Fibroblast of skin of back (primary cell): Measurements from ENCODE around the gene CPAMD8. TPM values are rescaled to one million over a fixed set of nuclear protein-coding genes. Genes with fewer than 3 reads are reported as not detected.
A peak's percentile ranks its signal among the peaks of the same experiment; 100 is the strongest.

Source experiments
- DNase-seq: peaks from one replicate; pipeline ENCODE4 v3.0.0-alpha.2; 2013
- polyA plus RNA-seq, 2 experiments: library from polyadenylated mRNA; unstranded; fragments of 120-200 nt; gene quantifications; one replicate each; pipeline ENCODE4 v1.2.1, GENCODE V29; 2013; ENCODE audit not compliant: insufficient read length in 2 of 2

CPAMD8 gene
- polyA plus RNA-seq (2013, experiment 1 of 2; ENCODE audit: insufficient read length): 0.36 TPM
- 0.76 TPM for polyA plus RNA-seq (2013, experiment 2 of 2; ENCODE audit: insufficient read length)

DNA sequence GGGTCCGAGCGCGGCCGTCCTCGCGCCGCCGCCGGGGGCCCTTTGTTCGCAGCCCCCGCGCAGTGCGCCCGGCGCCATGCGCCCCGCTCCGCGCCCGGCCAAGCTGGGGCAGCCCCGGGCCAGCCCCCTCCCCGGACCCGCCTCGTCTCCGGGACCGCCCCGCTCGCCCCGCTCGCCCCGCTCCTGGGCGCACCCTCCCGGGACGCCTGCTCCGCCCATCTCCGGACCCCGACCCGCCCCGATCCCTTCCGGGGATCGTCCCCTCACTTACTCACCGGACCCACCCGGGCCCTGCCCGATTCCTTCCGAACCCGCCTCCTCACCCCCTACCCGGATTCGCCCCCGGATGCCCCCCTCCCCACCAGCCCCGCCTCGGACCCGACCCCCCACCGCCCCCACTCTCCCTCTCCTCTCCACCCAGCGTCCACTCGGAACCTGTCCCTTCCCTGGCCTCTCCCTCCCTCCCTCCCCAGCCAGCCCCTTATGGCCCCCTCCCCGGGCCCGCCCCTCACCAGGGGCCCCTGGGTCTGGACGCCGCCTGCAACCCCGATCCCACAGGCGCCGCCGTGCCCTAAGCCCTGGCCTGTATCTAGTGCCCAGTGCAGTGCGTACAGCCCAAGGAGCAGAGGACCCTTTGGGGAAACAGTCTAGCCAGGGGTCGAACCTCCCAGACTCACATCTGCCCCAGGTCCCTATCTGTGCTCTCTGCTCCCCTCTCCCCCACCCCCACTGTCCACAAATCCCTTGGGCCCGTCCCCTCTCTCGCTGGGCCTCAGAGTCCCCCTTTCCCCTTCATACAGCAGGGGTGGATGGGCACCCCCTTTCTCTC, at the start of gene CPAMD8:
Gene CPAMD8 (minus strand): TSS at position 105 of the 829 bp plus-strand sequence. CDS start 168 bp downstream, outside the sequence.
- DNase-seq: no peak

DNA sequence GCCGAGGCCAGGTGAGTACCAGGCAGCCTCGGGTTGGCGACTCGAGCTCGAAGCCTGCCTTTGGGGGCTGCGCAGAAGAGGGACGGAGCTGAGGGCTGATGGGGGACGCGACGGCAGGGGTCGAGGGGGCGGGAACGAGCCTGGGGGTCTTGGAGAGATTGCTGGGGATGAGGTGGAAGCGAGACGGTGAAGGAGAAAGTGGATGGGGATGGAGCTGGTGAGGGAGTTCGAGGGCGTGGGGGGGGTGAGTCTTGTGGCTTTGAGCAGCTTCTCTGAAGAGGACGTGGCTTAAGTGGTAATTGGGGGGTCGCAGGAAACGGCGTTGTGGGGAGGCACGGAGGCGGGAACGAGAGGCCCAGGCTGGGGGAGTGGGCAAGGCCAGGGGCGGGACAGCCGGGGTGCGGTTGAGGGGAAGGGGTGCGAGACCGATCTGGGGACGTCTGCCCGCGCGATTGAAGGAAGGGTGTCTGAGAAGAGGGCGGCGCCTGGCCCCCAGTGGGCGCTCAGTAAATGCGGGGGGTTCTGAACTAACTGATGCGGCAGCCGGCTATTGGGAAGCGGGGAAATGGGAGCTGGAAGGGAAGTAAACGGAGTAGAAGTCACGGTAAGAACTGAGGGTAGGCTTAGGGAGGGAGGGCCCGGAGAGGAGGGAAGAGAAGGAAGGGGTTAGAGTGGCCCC, 49.4 kb upstream of the CPAMD8 start:
- DNase-seq: peak; percentile 25

DNA sequence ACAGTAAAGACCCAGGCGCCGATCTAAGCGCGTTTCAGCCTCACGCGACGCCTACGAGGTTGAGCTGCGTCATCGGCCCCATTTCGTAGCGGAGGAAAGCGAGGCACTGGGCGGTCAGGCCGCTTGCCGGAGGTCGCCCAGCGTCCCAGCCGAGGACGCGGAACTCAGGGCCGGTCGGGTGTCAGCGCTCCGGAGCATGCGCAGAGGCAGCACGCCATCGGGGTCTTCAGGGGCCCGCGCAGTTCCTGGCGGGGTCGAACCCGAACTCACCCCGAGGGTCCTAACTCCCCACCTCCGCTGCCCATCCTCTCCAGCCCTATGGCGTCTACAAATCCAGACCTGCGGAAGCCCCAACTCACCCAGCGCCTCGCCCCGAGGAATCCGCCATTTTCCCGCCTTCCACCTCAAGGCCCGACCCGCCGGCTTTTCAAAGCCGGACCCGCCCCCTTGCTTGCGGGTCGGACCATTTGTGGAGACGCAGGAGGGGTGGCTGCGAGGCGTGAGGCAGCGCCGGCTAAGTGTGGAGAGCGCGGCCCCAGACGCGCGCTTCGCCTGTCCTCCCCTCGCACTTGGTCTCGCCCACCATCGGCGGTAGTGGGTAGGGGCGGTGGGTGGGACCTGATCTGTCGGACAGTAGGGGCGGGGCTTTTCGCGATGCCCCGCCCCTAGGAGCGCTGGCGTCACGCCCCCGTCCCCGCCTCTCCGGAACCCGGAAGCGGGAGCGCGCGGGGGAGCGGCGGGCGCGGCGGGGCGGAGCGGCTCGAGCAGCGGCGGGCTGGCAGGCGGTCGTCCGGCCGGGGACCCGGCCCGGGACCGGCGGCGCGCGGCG, 48.6 kb upstream of the CPAMD8 start, which contains the start of the genes HAUS8 and MYO9B:
Gene HAUS8 (minus strand): TSS at position 418 of the 829 bp plus-strand sequence. CDS start 30 bp downstream, at position 388.
Gene MYO9B (plus strand): TSS at position 743 of the 829 bp plus-strand sequence. CDS start 25,941 bp downstream, outside the sequence.
- DNase-seq: peak; percentile 99

DNA sequence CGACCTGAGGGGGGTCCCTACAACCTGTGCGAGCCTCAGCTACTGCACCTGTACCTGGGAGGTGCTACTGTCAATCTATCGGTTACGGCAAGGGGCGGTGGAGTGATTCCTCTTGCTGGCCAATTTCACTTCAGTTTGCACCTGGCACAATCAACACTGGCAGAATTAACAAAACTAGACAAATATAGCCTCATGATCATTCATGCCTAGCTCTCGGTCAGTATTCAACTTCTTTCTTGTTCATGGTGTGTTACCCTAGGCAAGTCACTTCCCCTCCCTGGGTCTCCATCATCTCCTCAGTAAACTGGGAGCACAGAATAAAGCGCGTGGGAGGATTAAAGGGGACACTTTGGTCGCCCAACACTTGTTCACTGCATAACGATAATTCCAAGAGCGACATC, 48.0 kb upstream of the CPAMD8 start:
- DNase-seq: no peak

DNA sequence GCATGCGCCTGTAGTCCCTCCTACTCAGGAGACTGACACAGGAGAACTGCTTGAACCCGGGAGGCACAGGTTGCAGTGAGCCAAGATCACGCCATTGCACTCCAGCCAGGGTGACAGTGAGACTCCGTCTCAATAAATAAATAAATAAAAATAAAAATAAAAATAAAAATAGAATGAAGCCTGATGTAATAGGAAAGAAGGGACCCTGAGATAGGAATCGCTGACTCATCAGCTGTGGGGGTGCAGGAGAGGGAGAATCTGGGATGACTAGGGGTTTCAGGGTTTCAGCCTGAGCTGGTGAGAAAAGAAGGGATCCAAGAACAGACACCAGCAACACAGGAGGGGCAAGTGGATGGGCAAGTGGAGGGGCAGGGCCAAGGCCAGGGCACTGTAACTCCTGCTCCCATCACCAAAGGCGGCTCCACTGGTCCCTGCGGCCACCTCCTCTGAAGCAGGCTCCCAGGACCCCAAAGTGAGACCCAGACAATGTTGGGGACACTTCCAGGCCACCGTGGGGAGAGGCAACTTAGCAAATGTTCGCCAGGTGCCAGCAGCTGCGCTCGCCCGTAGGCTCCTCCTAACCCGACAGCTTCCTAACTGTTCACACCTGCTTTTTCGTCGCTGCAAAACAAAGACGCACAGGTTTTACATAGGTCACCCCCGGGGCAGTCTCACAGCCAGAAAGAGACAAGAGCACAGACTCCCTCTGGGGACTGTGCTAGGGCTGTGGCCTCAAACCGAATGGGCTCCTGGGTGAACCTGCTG, 47.4 kb upstream of the CPAMD8 start:
- no peak for DNase-seq

DNA sequence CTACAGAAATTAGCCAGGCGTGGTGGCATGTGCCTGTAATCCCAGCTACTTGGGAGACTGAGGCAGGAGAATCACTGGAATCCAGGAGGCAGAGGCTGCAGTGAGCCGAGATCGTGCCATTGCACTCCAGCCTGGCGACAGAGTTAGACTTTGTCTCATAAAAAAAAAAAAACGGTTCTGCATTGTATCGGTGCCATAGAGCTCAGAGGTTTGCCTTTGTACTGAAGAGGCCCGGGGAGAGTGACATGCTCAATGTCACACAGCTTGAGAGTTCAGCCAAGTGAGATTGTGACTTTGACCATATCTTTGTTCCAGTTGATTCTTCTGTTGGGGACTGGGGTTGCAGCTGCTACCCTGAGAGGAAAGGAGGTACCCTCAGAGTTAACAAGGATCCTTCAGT, 44.3 kb upstream of the CPAMD8 start:
- no peak for DNase-seq

DNA sequence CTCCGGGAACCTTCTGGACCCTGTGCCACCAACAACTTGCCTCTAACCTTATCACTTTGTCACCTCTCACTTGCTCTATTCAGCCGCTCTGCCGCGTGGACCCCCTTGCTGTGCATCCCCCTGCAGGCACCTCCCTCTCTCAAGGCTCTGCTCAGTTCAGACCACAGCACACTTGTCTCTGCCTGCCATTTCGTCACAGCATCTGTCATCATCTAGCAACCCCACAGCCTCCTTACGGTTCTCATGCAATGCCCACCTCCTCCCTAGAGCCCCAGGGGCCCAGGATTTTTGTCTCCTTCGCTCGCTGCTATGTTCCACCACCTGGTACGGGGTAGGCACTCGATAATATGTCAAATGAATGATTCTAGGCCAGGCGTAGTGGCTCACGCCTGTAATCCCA, 43.8 kb upstream of the CPAMD8 start:
- no peak for DNase-seq

DNA sequence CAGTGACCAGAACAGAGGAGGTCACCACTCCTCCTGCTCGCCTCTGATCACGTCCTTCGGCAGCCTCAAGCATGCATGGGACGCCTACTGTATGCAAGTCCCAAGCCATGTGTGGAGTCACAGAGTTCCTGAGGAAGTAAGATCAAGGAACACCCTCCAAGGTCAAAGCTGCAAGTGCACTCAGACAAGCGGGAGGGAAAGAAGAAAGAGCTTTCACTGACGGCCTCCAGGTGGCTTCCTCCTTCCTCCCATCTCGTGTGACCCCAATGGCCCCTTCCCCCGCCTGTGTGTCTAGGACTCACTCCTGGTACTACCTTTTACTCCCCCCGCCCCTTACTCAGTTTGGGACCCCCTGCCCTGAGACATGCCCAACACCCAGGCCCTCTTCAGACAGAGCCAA, 42.6 kb upstream of the CPAMD8 start:
- no peak for DNase-seq

DNA sequence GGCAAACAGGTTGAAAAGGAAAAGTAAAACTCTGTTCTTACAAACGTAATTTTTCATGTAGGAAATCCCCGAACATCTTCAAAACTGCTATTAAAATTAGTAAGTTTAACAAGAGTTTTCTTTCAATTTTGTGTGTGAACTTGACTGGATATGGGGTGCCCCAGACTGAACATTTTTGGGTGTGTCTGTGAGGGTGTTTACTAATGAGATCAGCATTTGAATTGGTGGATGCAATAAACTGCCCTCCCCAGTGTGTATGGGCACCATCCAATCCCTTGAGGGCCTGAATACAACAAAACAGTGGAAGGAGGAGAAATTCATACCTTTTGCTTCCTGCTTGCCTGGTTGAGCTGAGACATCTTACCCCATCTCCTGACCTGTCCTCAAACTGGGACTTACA, 36.8 kb upstream of the CPAMD8 start:
- DNase-seq: no peak

DNA sequence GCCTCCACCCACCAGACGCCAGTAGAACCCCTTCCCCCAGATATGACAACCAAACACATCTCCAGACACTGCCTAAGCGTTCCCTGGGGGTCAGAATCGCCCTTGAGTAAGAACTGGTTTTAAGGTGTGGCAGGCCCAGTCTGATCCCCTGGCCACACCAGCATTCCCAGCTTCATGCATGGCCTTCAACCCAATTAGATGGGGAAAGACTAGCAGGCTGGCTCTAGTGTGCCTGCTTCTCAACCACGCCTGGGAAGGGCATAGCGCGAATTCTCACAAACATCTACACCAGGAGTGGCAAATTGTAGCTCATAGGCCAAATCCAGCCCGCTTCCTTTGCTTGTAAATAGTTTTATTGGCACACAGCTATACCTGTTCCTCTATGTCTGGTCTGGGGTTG, 35.1 kb upstream of the CPAMD8 start:
- no peak for DNase-seq

DNA sequence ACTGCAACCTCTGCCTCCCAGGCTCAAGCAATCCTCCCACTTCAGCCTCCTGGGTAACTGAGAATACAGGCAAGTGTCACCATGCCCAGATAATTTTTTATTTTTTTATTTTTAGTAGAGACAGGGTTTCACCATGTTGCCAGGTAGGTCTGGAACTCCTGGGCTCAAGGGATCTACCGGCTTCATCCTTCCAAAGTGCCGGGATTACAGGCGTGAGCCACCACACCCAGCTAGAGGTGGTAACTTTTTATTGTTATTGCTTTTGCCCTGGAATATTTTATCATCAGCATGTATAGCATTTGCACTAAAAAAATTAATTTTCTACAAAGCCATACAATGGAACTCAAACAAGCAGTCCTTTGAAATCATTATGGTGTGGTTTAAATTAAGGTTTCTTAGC, 34.6 kb upstream of the CPAMD8 start:
- DNase-seq: no peak

DNA sequence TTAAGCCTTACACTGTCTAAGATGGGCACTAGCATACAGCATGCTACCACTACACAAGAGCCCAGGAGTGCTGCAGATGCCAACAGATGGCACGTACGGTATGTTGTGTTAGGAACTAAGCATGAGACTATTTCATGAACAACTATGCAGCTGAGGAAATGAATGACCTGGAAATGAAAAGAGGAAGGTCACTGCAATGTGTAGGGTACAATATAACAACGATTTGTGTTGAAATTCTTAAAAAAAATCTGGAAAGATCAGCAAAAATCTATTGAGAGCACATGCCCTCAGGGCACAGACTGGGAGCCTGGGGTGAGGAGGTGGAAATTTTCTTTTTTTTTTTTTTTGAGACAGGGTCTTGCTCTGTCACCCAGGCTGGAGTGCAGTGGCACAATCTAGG, 34.2 kb upstream of the CPAMD8 start:
- DNase-seq: no peak

DNA sequence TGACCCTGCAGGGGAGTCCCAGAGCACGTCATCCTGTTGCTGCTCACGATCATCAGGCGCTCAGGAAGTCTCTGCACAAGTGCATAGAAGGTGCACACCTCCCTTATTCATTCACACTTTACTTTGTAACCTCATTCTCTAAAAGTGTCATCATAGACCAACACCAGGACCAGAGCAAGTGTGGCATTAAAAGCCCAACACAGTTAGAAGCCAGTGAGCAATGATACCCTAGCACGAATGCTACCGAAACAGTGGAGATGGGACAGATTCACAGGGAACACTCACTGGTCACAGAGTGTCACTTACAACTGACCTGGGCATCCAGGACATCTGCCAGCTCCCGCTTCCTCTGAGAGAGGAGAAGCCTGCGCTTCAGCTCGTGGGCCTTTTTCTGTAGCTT, 31.6 kb upstream of the CPAMD8 start:
- DNase-seq: peak; percentile 24

DNA sequence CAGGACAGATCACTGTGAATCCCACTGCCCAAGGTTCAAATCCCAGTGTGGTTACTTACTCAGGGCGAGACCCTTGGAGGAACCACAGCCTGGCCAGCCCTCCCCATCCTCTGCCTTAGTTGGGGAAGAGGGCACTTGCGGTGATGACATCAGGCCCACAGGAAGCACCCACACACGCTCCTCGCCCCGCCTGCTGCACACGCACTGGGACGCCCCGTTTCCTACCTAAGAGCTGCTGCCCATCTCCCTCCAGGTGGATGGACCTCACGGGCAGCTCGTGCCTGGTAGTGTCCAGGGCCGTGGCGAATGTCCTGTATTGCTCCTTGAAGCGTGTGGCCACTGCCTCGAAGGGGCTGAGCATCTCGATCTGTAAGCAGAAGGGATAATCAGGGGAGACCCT, 29.0 kb upstream of the CPAMD8 start:
- DNase-seq: no peak

DNA sequence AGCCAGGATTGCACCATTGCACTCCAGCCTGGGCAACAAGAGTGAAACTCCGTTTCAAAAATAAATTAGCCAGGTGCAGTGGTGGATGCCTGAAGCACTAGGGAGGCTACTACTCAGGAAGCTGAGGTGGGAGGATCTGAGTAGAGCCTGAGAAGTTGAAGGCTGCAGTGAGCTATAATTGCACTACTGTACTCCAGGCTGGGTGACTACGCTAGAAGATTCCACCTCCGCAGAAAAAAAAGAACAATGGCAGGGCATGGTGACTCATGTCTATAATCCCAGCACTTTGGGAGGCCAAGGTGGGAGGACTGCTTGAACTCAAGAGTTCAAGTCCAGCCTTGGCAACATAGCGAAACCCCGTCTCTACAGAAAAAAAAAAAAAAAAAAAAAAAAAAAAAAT, 28.1 kb upstream of the CPAMD8 start:
- no peak for DNase-seq

DNA sequence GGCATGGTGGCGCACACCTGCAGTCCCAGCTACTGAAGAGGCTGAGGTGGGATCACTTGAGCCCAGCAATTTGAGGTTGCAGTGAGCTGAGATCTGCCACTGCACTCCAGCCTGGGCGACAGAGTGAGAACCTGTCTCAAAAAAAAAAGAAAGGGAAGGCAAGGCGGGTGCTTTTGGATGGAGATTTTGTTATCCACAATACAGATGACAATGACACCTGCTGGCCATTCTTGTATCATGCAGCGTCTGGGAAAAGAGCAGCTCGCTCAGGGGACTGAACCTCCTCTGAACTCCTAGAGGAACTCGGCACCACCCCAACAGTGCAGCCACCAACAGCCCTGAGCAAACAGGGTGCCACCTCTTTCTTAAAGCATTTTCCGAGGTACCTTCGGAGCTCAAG, 25.8 kb upstream of the CPAMD8 start:
- peak; percentile 50 for DNase-seq

DNA sequence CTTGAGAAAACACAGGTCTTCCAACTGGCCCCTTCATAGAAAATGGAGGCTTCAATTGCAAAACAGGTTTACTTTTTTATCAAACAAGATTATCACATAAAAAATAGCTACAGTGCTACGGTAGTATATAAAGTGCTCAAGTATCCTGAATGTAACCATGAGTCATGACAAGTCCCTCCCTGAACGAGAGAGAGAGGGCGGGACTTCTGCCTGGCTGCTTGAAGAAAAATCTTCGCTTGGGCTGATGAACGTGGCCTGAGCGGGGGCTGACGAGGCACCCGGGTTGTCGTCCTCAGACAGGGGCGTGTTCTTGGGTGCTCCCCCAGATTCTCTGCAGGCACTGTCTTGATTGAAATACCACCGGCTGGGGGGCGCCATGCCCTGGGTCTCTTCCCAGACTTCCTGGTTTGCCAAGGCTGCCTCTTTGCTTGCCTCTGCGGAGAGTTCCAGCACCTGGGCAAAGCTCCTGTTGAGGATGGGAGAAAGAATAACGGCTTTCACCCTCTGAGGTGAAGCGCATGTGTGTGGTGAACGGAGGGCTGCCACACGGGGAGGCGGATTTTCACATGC, 23.2 kb upstream of the CPAMD8 start:
- DNase-seq: peak; percentile 49

DNA sequence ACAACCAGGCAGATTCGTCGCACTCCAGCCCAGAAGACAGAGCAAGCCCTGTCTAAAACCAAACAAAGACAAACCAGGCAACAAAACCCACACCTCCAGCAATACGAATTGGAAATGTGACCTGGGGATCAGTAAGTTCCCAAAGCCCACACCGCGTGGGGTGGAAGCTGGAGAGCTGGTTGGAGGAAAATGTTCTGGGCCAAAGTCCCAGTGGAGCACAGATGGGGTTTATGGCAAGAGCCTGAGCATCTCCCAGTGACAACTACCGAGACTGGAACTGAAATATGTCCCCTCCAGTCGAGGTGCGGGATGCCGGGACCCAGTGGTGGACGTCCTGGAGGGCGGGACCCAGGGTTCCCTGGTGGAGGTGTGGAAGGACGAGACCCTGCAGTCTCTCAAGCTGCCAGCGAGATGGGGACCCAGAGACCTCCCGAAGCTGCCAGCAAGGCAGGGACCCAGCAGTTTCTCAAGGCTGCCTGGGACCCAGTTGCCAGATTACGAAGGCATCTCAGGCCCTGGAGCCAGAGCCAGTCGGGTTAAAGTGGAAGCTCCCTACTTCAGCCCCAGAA, 22.4 kb upstream of the CPAMD8 start:
- no peak for DNase-seq

DNA sequence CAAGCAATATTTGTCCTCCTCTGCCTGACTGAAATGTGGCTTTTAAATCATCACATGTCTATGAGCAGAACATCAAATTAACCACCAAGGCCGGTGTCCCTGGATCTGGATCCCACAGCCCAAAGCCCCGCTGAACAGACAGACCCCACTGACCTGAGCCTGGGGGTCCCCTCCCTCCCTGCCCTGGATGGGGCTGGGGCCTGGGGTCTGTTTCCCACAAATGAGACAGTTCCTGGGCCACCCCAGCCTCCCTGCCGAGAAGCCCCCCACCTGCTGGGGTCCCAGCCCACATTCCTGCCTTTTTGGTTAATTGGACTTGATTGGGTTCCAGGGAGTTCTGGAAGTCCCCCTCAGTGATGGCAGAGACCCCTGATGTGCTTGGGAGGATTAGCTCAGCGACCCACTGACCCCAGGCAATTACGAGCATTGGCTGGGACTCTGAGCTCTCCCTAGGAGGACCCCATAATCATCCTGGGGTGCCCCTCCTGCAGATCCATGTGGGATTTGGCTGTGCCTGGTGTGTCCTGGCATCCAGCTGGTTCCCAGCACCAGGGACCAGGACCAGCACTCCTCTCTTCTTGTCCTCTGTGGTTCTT, 19.4 kb upstream of the CPAMD8 start:
- no peak for DNase-seq

DNA sequence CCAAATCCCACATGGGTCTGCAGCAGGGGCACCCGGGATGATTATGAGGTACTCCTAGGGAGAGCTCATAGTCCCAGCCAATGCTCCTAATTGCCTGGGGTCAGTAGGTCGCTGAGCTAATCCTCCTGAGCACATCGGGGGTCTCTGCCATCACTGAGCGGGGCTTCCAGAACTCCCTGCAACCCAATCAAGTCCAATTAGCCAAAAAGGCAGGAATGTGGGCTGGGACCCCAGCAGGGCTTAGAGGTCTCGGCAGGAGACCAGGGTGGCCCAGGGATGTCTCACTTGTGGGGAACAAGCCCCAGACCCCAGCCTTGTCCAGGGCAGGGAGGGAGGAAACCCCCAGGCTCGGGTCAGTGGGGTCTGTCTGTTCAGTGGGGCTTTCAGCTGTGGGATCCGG, 17.1 kb upstream of the CPAMD8 start:
- DNase-seq: no peak

DNA sequence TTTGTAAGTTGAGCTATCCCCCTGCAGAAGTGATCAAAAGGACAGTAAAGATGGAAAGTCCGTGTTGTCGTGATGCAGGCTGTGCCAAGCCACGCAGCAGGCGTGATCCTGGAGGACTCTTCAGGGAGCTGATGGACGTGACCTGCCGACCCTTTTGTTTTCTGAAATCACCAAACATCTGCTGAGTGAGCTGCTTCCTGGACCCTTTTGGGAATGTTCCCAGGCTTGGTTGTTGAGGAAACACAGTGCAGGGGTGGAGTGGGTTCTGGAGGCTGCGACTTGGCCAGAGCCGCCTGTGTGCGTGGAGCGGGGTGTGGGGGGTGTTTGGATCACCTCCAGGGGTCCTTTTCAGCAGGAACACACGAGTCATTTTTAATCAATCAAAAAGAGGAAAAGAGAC, 15.4 kb upstream of the CPAMD8 start:
- no peak for DNase-seq
